GM21515 (cell line): ENCODE results near the gene GSTM3.
"Not testable (repeated sequence)": the region's sequence is repeated elsewhere in the genome, so short reads cannot be mapped to it uniquely, and the experiment has no call there.

ENCODE experiments used
- ATAC-seq: cut with Tn5 transposase; IDR thresholded peaks from one replicate; pipeline ENCODE4 v1.9.1; 2021; ENCODE audit not compliant: unreplicated experiment

Gene GSTM3

GRCh38 chr1:109762039-109762585 lies 21.3 kb upstream of the GSTM3 start:
- no peak for ATAC-seq

DNA sequence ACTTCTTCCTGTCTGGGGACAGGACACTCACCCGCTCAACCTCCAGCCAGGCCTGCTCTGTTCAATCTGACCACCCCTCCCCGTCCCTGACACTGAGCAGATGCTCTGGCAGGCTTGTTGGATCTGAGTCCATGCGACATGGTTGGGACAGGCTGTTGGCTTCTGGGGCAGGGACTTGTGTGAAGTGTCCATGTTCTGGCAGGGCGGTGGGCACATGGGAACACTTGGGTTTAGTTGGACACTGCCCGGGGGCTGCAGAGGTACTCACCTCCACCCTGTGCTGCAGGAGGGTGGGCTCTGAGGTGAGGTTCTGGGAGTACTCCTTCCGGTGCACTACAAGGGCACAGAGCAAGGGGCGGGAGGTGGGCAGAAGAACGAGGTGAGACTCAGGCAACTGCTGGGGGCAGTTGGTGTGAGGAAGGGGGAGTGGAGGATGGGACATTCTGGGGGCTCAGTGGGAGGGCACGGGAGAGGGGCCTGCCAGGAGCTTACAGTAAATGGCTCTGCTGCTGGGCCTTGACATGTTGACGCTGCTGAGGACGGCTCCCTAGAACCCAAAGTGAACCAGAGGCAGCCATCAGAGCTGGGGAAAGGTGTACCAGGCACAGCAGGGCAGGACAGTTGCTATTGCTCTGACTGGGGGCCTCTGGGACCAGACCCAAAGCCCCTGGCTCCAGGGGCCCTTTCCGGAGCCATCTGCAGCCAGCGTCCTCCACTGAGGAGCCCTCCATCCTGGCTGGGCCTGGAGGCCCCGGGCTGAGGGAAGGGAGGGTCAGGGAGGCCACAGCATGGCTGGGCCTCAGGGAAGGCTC lies 20.6 kb upstream of the GSTM3 start:
- no peak for ATAC-seq

- ATAC-seq: no peak
Observed at GRCh38 chr1:109760581-109761226, 19.9 kb upstream of the GSTM3 start.

DNA sequence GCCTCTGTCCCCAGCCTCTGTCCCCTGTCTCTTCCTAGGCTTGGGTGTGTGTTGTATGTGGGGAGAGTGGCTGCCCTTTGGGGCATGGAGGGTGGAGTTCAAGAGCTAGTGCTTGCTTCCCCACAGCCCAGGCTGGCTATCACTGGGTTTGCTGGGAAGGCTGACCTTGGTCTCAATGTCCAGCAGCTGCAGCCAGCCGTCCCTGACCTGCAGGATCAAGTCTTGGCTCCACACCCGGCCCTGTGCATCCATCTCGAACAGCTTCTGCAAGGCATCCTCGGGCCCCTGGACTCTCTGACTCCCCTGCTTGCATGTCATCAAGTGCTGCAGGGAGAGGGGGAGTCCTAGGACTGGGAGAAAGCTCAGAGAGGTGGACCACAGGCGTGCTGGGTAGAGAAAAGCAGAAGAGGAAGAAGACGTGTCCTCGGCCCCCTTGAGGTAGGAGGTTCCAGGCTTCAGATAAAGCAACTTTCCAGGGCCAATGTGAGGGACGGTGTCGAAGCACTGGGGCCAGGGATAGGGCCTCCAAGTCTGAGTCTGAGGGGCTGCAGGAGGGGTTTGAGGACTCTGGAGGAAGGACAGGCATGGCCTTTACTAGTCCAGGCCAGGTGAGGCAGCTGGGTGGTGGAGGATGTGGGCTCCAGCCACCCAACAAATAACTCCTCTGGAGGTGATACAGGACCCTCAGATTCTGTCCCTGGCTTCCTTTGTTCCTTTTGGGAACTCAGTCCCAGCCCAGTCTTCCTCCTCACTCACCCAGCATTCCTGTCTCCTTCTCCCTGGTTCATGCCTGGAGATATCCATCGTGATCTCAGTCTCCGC lies 18.9 kb upstream of the GSTM3 start:
- no peak for ATAC-seq

DNA sequence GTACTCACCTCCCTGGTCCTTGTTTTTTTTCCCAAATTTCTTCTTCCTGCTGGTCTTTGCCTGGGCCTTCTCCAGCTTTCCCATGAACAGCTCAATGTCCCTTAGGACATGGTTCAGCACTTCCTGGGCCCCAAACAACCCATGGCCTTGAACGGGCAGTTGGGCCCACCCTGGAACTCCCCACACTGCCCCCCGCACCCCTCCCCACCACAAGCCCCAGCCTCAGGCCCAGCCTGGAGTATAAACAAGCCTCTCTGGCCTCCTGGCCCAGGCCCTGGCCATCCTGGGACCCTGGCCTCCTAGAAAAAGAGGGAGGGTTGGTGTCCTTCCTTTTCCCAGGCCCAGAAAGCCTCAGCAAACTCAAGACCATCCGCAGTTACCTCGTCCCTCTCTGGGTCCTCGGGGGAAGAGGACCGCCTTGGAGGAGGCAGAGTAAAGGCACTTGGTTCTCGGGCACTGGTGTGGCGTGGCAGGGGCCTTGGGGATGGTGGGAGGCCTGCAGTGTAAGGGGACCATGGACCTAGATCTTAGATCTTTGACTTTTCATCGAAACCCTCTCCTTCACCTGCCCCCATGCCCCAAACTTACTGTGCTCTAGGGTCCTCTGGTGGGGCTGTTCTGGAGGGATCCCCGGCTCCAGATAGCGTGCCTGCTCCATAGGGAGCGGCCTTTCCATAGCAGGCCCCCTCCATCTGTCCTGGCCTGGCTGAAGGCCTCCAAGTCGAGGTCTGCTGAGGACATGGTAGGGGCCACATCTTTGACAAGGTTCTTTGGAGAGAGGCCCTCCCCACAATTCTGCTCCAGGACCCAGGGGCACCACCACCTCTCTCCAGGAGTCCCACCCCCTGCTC lies 17.3 kb upstream of the GSTM3 start:
- ATAC-seq: no peak

- no peak for ATAC-seq
Observed at GRCh38 chr1:109756848-109757521, 16.1 kb upstream of the GSTM3 start.

GRCh38 chr1:109756325-109756724 lies 15.5 kb upstream of the GSTM3 start:
- not testable (repeated sequence) for ATAC-seq

- ATAC-seq: no peak
Observed at GRCh38 chr1:109754738-109755137, 13.9 kb upstream of the GSTM3 start.

GRCh38 chr1:109751531-109752260 lies 10.9 kb upstream of the GSTM3 start:
- ATAC-seq: no peak

GRCh38 chr1:109750920-109751319 lies 10.1 kb upstream of the GSTM3 start:
- ATAC-seq: no peak

GRCh38 chr1:109750241-109750882 lies 9.5 kb upstream of the GSTM3 start:
- no peak for ATAC-seq

DNA sequence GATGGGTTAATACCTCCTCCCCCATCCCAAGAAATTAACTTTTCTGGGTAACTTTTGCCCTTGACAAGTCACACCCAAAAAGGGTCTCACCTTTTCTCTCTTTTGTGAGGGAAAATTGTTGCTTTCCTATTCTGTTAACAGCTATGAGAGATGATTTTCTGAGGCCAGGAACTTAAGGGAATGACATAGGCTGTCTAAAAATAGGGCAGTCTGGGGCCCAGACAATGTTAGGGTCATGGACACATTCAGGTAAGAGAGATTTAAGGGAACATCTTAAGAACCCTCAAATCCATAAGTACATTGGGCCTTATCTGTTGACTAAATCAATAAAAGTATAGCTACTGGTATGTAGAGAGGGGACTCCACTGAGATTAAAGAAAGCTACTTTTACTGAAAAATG lies 8.4 kb upstream of the GSTM3 start:
- ATAC-seq: no peak

GRCh38 chr1:109748311-109748710 lies 7.5 kb upstream of the GSTM3 start:
- not testable (repeated sequence) for ATAC-seq

DNA sequence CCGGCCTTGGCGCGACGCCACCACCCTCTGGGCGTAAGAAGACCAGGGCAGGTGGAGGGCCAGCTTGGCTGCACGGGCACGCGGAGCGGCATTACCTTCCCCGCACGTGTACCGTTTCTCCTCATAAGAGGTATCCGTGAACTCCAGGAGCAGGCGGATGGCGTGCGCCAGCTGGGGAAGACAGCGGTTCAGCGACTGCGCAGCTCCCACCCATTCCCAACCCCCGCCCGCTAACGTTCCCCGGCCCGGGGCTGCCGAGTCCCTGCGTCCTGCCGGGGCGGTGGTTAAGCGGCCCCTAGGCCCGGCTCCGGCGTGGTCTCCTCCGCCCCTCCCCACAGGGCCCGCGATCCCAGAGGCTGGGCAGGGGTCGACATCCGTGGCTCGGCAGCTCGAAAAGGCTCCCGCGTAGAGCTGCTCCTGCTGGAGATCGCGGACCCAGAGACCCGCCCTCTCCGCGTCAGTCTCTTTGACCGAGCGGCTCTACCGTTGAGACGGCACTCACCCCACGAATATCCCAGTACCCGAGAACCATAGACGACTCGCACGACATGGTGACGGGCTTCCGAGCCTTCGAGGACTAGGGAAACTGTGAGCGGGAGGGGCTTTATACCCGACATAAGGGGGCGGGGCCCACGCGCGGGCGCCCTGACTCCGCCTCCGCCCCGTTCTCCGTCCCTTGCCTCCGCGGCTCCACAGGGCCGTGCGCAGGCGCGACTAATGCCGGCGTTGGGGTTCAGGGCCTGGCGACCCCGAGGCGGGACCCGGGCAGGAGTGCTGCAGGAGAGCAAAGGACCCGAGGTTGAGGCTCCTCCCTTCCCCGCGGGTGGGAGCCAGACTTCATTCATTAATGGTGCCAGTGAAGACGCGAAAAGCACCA lies 862 bp downstream of the GSTM3 start:
- peak; percentile 73 for ATAC-seq

DNA sequence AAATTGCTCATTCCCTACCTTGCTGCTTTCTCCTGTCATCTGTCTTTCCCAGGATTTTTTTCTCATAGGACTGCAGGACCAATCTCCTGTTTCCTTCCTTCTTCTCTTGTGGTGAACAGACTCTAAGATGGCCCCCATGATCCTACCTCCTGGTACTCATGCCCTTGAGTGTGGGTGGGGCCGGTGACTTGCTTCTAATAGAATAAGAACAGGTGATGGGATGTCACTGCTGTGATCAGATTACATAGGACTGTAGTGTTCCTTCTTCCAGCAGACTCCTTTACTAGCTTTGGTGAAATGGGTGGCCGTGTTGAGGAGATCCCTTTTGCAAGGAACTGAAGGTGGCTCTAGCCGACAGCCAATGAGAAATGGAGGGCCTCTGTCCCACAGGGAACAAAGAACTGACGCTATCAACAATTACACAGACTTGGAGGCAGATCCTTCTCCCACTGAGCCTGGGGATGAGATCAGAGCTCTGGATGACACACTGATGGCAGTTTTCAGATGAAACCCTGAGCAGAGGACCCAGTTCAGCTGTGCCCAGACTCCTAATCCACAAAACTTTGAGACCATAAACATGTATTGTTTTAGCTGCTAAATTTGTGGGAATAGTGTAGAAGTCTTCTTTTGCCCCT lies 7.5 kb downstream of the GSTM3 start:
- ATAC-seq: no peak

- ATAC-seq: no peak
Observed at GRCh38 chr1:109732390-109732881, 8.4 kb downstream of the GSTM3 start.

DNA sequence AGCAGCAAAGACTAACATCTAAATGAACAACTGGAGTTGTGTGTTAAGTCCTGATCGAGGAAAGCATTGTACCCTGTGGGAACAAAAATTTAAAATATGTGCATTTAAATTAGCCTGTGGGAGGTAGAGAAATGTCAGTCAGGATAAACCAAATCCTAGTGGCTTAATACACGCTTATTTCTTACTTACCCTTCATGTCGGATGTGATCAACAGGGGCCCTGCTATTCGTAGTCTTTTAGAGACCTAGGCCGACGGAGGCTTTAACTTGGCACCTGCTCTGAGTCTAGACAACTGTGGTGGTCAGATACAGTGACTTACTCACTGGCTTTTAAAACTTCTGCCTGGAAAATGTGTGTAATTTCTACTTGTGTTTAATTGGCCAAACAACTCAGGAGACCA lies 10.2 kb downstream of the GSTM3 start:
- no peak for ATAC-seq
